Stimulated activated CD4-positive, alpha-beta T cell treated with anti-CD3 and anti-CD28 coated beads, Interleukin-1b, Interleukin-23, amount 100 ng/mL, for 24 hours (primary cell): ENCODE measurements around the gene TMIGD1.
"Not testable (repeated sequence)": the region's sequence is repeated elsewhere in the genome, so short reads cannot be mapped to it uniquely, and the experiment has no call there.

Experiments used
- DNase-seq, 4 experiments: peaks; one replicate each; pipeline ENCODE4 v3.0.0-alpha.2; 2020; ENCODE audit warnings: low read depth in 4 of 4, low spot score in 1 of 4

Gene TMIGD1

DNA sequence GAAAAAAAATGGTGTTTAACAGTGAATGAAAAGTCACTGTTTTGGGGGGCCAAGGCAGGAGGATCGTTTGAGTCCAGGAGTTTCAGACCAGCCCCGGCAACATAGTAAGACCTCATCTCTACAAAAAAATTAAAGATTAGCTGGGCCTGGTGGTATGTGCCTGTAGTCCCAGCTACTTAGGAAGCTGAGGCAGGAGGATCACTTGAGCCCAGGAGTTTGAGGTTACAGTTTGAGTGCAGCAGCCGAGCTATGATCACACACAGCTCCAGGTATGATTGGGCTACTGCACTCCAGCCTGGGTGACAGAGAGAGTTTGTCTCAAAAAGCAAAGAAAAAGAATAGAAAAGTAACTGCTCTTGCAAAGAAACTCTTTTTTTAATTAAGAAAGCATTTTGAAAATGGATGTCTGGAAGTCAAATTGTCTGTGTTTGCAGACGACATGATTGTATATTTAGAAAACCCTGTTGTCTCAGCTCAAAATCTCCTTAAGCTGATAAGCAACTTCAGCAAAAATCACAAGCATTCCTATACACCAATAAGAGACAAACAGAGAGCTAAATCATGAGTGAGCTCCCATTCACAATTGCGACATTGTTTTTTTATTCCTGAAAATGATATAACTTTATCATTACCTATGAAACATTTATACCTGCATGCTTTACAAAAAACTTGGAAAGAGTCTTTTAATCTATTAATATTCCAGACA, 24.4 kb upstream of the TMIGD1 start:
- no peak for DNase-seq

DNA sequence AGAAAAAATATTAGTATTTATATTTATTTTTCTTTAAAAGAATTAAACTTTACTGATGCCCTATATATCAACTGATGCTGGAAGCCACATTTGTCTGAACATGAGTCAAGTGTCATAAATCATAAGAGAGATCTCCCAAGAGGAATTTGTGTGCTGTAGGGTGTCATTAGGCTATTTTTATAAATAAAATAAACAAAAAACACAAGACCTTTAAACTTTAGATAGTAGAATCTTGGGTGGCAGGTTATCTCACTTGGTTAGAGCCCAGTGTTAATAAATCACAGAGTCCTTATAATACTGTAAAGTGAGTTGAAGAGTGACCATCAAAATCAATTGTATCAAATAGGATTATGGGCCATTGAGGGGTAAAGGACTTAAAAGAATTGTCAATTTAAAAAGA, 23.6 kb upstream of the TMIGD1 start:
- no peak for DNase-seq

DNA sequence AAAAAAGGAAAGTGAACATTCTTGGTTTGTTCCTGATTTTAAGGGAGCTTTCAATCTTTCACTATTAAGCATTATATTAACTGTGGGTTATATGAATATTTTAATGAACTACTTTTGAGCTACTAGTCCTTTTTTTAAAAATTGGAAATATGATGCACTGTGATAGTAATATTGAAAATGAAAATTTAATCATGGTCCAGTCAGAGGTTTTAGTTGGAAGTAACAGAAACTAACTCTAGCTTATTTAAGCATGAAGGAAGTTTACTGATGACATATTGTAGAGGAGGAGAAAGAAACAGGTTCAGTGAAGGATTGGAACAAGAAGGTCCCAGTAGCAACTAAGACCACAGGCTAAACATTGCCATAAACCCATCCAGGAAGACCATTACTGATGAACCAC, 20.8 kb upstream of the TMIGD1 start:
- DNase-seq, result no peak

DNA sequence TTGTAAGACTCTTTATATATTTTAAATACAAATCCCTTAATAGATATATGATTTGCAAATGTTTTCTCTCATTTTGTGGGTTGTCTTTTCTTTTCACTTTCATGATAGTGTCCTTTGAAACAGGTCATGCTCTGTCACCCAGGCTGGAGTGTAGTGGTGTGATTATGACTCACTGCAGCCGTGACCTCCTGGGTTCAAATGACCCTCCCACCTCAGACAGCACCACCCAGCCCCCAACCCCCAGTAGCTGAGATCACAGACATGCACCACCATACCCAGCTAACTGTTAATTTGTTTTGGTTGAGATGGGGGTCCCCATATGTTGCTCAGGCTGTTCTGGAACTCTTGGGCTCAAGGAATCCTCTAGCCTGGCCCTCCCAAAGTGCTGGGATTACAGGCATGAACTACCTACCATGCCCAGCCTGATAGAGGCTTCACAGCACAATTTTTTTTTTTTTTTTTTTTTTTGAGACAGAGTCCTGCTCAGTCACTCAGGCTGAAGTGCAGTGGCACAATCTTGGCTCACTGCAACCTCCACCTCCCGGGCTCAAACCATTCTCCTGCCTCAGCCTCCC, 18.5 kb upstream of the TMIGD1 start:
- DNase-seq, result no peak

DNA sequence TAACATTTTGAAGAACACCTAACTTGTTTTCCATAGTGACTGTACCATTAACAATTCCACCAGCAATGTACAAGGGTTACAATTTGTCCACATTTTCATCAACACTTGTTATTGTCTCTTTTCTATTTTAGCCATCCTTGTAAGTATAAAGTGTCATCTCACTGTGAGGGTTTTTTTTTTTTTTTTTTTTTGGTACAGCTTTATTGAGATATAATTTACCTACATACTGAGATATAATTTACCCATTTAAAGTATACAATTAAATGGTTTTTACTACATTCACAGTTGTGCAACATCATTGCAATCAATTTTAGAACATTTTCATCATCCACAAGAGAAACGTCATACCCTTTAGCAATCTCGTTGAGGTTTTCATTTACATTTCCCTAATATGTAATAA, 17.9 kb upstream of the TMIGD1 start:
- DNase-seq, result no peak

DNA sequence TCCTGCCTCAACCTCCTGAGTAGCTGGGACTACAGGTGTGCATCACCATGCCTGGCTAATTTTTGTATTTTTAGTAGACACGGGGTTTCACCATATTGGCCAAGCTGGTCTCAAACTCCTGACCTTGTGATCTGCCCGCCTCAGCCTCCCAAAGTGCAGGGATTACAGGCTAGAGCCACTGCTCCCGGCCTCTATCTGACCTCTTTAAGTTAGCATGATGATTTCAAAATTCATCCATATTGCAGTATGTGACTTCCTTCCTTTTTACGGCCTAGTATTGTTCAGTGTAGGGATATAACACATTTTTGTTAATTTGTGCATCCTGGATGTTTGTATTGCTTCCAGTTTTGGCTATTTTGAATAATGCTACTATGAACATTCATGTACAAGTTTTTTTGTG, 17.4 kb upstream of the TMIGD1 start:
- not testable (repeated sequence) for DNase-seq

DNA sequence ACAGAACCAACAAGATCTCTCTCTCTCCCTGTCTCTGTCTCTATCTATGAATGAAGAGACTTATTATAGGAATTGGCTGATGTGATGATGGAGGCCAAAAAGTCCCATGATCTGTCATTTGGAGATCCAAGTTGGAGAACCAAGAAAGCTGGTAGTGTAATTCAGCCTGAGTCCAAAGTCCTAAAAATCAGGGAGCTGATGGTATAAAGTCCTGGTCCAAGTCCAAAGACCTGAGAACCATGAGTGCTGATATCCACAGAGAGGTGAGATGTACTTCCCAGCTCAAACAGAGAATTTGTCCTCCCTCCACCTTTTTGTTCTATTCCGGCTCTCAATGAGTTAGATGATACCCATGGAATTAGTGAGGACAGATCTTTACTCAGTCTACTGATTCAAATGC, 15.4 kb upstream of the TMIGD1 start:
- no peak for DNase-seq

DNA sequence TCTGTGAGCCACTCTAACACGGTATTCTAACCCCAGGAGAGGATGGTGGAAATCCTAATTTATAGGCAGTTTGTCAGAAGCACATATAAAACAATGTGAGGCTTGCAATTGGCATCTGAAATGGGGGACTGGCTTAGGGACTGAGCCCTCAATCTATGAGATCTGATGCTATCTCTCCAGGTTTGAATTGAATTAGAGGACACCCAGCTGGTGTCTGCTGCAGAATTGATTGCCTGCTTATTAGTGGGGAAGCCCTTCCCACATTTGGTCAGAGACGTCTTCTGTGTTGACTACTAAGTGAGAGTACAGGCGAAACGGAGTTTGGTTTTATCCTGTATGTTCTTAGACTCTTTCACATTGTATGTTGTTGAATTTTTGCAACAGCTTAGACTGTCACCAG, 13.6 kb upstream of the TMIGD1 start:
- no peak for DNase-seq

DNA sequence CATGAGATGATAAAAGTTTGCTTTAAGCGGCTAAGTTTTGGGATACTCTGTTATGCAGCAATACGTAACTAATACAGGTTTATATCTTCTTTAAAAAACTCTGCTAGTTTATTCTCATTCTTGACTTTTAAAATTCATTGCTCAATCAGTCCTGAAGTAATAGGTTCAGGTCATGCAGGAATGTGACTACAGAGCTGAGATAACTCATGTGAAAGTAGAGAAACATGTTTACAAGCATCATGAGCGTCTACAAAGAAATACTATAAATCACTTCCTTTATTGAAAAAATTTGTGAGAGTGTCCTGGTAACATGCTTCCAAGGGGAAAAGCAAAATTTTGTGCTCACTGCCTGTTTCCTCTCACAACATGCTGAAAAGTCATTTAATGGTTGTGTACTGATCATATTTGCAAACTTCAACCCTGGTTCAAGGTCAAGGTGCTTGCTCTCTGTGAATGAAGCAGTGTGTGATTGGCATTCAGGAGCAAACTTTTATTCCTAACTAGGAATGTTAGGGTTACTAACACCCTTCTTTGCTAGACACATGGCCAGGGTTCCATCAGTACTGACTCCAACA, 12.5 kb upstream of the TMIGD1 start:
- no peak for DNase-seq

DNA sequence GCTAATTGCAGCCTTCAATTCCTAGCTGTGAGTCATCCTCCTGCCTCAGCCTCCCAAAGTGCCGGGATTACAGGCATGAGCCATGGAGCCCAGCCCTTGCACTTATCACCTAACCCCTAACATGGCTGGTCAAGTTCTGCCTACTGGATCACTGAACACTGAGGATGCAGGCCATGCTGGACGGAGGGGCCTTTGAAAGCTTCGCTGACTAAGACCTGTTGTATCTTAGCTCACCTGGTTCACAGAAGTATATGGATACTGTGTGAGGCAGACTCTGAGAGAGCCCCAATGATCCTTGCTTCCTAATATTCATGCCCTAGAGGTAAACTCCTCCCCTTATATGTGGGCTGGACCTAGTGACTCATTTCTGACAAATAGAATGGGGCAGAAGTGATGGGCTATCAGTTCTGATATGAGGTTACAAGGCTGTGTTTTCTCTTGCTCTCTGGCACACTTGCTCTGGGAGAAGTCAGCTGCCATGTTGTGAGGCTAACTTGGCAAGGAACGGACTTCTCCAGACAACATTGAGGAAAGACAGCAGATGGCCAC, 11.7 kb upstream of the TMIGD1 start:
- no peak for DNase-seq

DNA sequence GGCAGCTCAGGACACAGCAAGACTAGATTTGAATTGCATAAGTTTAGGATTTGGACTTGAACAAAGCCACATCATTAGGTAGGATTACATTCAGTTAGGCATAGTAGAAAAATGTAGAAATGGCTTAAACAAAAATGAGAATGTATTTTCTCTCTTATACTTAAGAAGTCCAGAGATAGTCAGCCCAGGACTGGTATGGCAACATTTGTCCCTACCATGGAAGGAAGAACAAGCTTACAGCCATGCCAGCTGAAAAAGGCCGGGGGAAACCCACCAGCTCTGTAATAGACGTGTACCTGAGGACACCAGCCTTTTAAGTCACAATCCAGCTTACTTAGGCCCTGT, 11.2 kb upstream of the TMIGD1 start:
- no peak for DNase-seq

DNA sequence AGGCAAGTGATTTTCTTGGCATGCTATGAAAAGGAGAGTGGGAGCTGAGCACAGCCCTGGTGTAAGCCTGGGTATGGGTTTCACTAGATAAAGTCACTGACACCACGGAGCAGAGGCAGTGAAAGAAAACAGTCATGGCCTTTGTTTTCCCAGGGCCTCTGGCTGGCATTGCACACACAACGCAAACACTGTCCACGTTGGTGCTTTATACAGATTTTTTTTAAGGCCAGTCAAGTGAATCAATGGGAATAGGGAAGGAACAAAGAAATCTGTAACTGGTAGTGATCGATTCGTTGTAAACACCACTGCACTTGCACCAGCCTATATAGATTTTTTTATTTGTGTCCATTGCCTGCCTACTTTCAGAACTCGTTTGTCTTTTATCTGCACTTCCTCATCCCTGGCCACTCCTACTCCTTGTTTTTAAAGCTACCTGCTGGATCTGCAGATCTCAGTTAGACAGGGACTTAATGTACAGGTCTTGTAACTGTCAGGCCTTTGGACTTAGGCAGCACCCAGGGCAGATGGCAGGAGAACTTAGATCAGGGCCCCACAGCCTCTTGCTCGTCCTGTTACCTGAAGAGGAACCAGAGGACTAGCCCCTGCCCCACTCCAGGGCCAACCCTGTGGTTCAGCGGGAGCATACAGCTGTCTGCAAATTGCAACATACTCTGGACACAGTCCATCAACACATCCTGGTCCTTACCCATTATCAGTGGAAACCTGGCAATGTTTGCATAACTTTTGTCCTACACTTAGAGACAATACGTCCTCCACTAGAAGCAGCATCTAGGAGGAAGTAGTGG, 10.6 kb upstream of the TMIGD1 start:
- DNase-seq, result no peak

DNA sequence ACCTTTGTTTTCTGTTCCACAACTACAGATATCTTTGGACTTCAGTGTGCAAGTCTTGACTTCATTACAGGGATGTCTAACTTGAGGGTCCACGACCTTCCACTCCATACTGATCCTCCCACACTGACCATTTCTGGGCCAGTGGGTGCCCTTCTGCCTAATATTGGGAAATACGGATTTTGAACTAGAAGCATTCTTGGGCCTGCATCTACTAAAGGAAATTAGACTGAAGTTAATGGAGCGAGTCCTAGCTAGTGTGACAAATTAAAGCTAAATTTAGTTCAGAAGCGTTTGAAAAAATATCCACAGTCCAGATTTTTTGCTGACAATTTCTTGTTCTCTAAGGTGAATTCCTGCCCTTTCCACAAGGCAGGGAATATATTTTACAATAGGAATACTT, 9.9 kb upstream of the TMIGD1 start:
- no peak for DNase-seq

DNA sequence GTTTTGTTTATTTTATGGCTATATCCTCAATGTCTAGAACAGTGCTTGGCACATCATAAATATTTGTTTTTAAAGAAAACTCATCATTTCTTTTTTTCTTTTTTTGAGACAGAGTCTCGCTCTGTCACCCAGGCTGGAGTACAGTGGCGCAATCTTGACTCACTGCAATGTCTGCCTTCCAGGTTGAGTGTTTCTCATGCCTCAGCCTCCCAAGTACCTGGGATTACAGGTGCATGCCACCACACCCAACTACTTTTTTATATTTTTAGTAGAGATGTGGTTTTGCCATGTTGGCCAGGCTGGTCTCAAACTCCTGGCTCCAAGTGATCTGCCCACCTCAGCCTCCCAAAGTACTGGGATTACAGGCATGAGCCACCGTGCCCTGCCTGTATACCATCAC, 9.4 kb upstream of the TMIGD1 start:
- DNase-seq, result not testable (repeated sequence)

DNA sequence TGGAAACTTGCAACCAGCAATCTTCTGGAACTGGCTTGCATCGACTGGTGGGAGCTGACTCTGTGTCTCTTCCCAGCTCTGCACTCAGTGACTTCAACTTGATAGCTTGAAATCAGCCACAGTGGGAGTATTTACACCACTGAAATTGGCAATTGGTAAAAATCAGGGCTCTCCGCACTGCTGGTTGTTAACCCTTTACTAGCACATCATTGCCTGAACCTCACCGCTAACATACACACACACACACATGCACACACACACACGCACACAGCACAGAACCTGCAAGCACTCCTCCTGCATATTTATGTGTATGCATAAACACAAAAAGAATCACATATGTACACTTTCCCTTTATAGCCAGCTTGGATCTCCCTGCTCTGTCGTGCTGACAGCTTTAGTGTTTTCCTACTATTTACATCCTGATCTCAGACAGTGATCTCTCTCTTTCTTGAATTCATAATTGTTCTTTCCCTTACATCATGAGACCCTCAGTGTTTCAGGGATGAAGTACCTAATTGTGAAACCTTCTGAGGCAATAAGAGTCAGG, 7.9 kb upstream of the TMIGD1 start:
- DNase-seq, result no peak

DNA sequence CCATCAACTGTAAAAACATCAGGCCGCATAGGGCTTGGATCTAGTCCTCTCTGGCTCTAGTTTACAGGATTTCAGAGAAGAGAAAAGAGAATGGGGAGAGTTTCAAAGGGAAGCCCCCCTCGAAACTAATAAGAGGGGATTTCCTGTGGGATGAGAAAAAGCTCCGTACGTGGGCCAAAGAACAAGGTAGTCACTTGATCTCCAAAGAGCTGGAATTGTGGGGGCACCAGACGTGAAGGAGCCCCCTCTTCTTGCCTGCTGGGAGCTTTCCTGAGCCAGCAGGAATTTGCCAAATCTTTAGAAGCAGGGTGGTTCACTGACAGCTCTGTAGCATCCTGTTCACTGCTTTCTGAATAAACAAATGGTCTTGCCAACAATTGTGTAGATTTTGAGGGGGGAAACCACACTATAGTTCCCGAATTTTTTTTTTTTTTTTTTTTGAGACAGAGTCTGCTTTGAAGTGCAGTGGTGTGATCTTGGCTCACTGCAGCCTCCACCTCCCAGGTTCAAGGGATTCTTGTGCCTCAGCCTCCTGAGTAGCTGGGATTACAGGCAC, 7.0 kb upstream of the TMIGD1 start:
- no peak for DNase-seq

DNA sequence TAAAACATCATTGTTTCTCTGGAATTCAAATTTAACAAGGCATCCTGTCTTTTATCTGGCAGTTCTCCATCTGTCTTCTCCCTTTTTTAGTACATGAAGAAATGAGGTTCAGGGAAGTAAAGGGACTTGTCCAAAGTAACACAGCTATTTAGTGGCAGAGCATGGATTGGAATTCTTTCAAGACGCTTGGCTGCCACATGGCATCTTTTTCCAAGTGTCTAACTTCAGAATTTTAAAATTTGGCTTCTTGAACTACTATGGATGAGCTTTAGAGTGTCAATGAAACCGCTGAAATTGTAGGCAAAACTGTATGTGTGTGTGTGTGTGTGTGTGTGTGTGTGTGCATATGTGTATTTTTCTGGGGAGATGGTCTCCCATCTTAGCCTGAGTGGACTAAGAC, 5.2 kb upstream of the TMIGD1 start:
- no peak for DNase-seq

DNA sequence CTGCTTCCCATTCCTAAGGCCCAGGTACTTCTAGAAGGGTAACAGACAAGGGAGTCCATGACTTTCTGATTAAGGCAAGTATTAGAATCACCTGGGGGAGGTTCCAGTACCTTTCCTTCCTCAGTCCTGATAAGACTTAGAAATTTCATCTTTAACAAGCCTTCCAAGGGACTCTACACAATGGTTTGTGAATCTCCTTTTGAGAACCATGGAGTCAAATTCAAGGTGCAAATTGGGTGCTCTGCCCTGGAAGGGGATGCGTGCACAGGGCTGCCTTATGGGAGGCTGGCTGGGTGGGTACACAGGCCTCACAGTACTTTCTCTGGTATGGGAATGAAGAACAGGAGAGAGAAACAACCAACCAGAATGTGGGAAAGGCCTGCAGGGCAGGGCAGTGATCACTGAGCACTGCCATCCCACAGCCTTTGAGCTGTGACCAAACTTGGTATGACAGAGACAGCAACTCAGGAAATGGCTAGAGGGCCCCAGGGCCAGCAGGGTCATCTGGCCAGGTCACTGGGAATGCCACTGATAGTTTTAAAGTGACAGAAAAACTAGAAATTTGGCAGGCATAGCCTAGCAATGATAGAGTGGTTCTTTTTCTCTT, 3.6 kb upstream of the TMIGD1 start:
- DNase-seq, result no peak

DNA sequence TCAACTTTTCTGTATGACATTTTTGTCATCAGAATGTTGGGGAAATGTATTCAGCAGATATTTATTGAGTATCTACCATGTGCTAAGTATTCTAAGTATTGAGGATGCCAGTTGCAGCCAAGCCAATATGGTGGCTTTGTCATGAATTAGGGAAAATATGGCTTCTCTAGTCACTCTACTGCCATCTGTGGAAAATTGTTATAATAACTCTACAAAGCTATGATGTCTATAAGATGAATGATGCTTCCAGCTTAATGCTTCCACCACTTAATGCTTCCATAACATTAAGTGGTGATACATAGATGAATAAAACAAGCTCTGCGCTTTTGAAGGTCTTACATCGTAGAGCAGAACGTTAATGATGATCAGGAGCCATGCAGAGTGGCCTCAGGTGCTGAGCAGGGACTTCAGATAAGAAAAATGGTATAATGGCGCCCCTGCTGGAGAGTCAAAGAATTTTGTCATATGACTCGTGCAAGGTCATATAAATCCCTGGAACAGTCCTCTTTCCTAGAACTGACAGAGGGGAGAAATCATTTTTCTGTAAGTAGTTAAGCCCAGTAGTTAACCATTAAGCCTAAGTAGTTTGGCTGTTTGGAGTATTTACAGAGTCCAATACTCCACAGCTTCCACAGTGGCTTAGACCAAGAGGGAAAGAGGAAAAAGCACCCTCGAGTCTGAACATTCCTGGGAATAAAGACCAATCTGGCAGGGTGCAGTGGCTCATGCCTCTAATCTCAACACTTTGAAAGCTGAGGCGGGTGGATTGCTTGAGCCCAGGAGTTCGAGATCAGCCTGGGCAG, 2.7 kb upstream of the TMIGD1 start:
- DNase-seq, result peak; percentile 32 to 47 (median 38)

DNA sequence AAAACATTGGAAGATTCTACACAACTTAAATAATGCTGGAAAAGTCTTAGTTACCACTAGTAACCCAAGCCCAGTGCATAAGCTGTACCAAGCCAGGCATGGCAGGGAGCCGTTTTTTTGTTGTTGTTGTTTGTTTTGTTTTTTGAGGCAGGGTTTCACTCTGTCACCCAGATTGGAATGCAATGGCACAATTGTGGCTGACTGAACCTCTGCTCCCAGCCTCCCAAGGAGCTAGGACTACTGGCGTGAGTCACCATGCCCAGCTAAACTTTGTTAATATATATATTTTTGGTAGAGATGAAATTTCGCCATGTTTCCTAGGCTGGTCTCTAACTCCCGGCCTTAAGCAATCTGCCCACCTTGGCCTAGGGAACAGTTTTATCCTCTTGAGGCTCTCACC, 564 bp upstream of the TMIGD1 start:
- no peak for DNase-seq
